Measurements from ENCODE around the gene CNKSR1. TPM values are rescaled to one million over a fixed set of nuclear protein-coding genes. Genes with fewer than 3 reads are reported as not detected.

CNKSR1 gene
- total RNA-seq, 6 donors from 2014 or later: 20.4 to 98.5 (median 43.1) TPM

DNA sequence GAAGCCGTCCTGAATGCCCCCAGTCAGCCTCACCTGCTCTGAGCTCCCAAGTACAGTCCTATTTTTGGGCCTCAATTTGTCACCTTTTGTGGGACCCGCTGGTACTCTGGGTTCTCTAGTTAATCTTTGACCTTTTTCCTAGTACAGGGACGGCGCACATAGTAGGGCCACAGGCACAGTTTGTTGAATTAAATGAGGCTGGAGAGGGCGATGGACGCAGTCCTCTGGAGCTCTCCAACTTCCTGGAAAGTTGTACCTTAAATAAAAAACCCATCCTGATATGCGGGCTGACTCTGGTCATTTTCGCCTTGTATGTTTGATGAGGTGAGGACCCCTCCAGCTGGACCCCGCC lies 13.6 kb upstream of the CNKSR1 start:
- H3K4me3 ChIP-seq: peak overlapping the region in 2 of 4 donors; percentile 37 to 43
- no peak overlapping the region for H3K27ac ChIP-seq

DNA sequence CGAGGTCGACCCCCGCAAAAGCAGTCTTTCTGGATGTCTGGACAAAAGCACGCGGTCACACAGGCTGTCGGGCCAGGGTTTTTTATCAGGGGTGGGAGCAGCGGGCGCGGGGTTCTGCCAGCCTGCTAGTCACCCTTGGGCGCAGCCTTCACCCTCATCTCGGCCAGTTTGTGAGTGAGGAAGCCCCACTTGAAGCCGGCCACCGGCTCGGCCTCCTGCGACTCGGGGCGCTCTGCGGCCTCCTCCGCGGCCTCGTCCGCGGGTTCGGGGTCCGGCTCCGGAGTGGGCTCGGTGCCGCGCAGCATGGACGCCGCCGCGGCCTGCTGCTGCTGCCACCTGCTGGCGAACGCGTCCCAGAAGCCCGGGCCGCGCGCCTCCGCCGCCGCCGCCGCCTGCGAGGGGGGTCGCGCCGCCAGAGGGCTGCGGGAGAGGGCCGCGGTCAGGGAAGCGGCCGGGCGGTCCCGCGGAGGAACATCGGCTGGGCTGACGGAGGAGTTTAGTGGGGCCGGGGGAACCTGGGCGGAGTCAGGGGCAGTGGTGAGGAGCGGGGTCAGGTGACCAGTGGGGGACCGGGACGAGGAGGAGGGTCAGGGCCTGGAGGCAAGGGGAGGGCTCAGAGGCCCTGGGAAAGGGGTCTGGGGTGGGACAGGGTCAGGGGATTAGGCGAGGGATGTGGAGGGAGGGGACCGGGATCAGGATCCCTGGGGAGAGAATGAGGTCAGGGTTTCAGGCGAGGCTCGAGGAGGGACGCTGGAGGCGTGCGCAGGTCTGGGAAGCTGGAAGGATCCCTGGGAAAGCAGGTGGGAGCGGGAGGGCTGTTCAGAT lies 13.0 kb upstream of the CNKSR1 start:
- no peaks in the 10 kb centered on the region for H3K36me3 ChIP-seq
- peak overlapping the region in 3 of 4 donors; percentile 37 to 49 (median 43) for H3K4me3 ChIP-seq
- H3K27me3 ChIP-seq: peaks cover 0 to 3% (median 0%) of the 10 kb centered on the region in 4 donors
- H3K9me3 ChIP-seq: no peaks in the 10 kb centered on the region
- peaks cover 22 to 35% (median 29%) of the 10 kb centered on the region in 4 donors for H3K4me1 ChIP-seq
- TF ChIP-seq POLR2A (IDR thresholded peaks at IDR 0.05) (no peak), POLR2AphosphoS5 (IDR thresholded peaks at IDR 0.05) (no peak), EP300 (IDR thresholded peaks at IDR 0.05) (no peak)
- TF ChIP-seq, protein P1, sequence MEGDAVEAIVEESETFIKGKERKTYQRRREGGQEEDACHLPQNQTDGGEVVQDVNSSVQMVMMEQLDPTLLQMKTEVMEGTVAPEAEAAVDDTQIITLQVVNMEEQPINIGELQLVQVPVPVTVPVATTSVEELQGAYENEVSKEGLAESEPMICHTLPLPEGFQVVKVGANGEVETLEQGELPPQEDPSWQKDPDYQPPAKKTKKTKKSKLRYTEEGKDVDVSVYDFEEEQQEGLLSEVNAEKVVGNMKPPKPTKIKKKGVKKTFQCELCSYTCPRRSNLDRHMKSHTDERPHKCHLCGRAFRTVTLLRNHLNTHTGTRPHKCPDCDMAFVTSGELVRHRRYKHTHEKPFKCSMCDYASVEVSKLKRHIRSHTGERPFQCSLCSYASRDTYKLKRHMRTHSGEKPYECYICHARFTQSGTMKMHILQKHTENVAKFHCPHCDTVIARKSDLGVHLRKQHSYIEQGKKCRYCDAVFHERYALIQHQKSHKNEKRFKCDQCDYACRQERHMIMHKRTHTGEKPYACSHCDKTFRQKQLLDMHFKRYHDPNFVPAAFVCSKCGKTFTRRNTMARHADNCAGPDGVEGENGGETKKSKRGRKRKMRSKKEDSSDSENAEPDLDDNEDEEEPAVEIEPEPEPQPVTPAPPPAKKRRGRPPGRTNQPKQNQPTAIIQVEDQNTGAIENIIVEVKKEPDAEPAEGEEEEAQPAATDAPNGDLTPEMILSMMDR (IDR thresholded peaks at IDR 0.05): peak; percentile 76 to 92 (median 88)
- ATAC-seq (ENCODE audit: low FRiP score in 2 of 2) (peak in 1 of 2 donors; percentile 80), DNase-seq (peak in 1 of 2 donors; percentile 93)
- H3K27ac ChIP-seq: peak overlapping the region in 2 of 4 donors; percentile 52 to 65
- WGBS, 2 donors: 24 to 32% methylated on average over 21 to 41 of the region's 72 CpGs

More for the DNA sequence above, 13.6 kb upstream of the CNKSR1 start:
- no peaks in the 10 kb centered on the region for H3K9me3 ChIP-seq
- H3K4me1 ChIP-seq: peaks cover 22 to 33% (median 29%) of the 10 kb centered on the region in 4 donors
- peaks cover 0 to 3% (median 0%) of the 10 kb centered on the region in 4 donors for H3K27me3 ChIP-seq
- no peaks in the 10 kb centered on the region for H3K36me3 ChIP-seq
- 74 to 77% methylated on average over 8 to 9 of the region's 9 CpGs for WGBS, 2 donors
- DNase-seq (no peak), ATAC-seq (ENCODE audit: low FRiP score in 2 of 2) (no peak)
- TF ChIP-seq, protein P1 (IDR thresholded peaks at IDR 0.05): no peak
- TF ChIP-seq POLR2AphosphoS5 (IDR thresholded peaks at IDR 0.05): no peak
- no peak for TF ChIP-seq POLR2A (IDR thresholded peaks at IDR 0.05)
- TF ChIP-seq EP300 (IDR thresholded peaks at IDR 0.05): no peak

DNA sequence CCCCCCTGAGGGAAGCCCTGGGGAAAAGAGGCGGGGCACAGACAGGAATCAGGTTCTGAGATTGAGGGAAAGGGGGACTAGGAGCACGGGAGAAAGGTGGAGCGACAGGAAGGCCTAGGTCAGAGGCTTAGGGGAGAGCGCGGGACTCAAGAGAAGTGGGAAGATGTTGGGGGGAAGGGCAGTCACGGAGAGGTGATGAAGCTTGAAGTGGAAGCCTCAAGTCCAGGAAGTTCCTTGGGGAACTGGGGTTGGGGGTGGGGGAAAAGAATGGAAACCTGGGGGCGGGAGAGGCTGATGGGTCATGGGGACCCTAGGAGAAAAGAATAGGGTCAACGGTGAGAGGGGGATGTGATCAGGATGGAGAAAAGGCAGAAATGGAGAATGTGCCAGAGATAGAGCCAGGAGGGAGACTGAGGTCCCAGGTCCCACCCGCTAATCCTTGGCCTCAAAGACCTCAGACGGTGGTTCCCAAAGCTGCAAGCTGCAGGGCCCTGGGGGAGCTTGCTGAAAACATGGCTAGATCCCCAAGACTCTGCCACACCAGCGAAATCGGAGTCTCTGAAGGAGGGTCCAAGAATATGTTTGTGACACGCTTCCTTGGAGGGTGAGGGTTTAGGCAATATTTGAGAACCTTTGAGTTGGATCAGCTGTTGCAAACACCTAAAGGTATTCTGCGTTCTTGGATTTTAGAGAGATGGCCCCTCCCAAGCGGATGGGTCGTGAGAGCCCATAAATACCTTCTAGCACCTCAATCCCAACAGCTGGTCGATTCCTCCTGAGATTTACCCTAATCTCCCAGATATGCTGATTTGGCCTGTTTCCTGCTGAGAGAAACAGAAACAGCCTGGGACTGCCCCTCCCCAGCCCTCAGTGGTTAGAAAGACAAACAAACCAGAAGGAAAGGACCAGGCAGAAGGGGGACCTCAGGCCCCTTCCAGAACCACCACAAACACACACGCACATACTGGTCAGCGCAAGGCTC lies 12.1 kb upstream of the CNKSR1 start:
- peaks cover 22 to 41% (median 30%) of the 10 kb centered on the region in 4 donors for H3K4me1 ChIP-seq
- H3K27ac ChIP-seq: peak overlapping the region in 2 of 4 donors; percentile 52 to 65
- ATAC-seq (ENCODE audit: low FRiP score in 2 of 2) (no peak), DNase-seq (no peak)
- H3K27me3 ChIP-seq: peaks cover 0 to 3% (median 0%) of the 10 kb centered on the region in 4 donors
- no peak overlapping the region for H3K4me3 ChIP-seq
- H3K9me3 ChIP-seq: no peaks in the 10 kb centered on the region
- TF ChIP-seq, protein P1 (IDR thresholded peaks at IDR 0.05): no peak
- no peak for TF ChIP-seq POLR2AphosphoS5 (IDR thresholded peaks at IDR 0.05)
- no peak for TF ChIP-seq POLR2A (IDR thresholded peaks at IDR 0.05)
- TF ChIP-seq EP300 (IDR thresholded peaks at IDR 0.05): no peak
- 63 to 64% methylated on average over 18 to 19 of the region's 19 CpGs for WGBS, 2 donors
- no peaks in the 10 kb centered on the region for H3K36me3 ChIP-seq

DNA sequence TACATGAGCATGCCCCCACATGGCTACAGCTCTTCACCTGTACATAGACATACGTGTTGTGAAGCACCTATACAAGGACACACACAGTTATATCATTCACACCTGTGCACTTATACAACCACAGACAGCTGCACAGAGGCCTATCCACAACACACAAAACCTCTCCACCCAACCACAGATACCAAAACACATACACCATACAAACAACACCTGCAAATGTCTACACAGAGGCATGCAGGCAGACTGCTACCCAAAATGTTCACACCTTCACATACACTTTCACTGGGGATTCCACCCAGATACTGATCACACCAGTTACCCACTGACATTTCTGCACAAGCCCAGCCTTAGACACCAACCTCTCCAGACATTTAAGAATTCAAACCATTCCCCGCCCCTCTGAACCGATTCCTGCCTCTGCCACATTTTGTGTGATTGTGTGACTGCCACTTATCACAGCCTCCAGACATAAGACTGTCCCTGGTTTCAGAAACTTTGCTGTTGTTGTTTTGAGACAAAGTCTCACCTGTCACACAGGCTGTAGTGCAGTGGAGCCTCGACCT lies 10.5 kb upstream of the CNKSR1 start:
- no peak overlapping the region for H3K4me3 ChIP-seq
- peaks cover 23 to 40% (median 31%) of the 10 kb centered on the region in 4 donors for H3K4me1 ChIP-seq
- H3K27ac ChIP-seq: no peak overlapping the region
- TF ChIP-seq EP300 (IDR thresholded peaks at IDR 0.05): no peak
- TF ChIP-seq, protein P1 (IDR thresholded peaks at IDR 0.05): no peak
- TF ChIP-seq POLR2AphosphoS5 (IDR thresholded peaks at IDR 0.05): no peak
- no peak for TF ChIP-seq POLR2A (IDR thresholded peaks at IDR 0.05)
- DNase-seq: no peak
- ATAC-seq (ENCODE audit: low FRiP score in 2 of 2): no peak
- H3K27me3 ChIP-seq: no peaks in the 10 kb centered on the region
- H3K9me3 ChIP-seq: no peaks in the 10 kb centered on the region
- 75 to 77% methylated on average over 4 of the region's 4 CpGs for WGBS, 2 donors
- H3K36me3 ChIP-seq: peaks cover 0 to 7% (median 0%) of the 10 kb centered on the region in 4 donors
